WTC11 (cell line): ENCODE data around the gene SSNA1.

Source experiments
- CREB1 ChIP-seq: sonication (generic); formaldehyde crosslinking; IDR thresholded peaks from 2 replicates; pipeline ENCODE4 v1.8.0; 2023; ENCODE audit warnings: mild to moderate bottlenecking, missing genetic modification reagents
- IRF1 ChIP-seq: sonication (generic); formaldehyde crosslinking; IDR thresholded peaks from 2 replicates; pipeline ENCODE4 v1.8.0; 2023; ENCODE audit warnings: missing genetic modification reagents

- TF ChIP-seq CREB1 (CRISPR knock-in tag) (no peak), IRF1 (no peak)
These were observed 2.6 kb upstream of the SSNA1 start for GRCh38 chr9:137185921-137186320.
